HK-2 (cell line): ENCODE results near the gene CALML6.

Source experiments
- DNase-seq: peaks from one replicate; pipeline ENCODE4 v3.0.0-alpha.2; 2018; ENCODE audit not compliant: unreplicated experiment

Gene CALML6

GRCh38 chr1:1942753-1943656 is 27.9 kb downstream of the CALML6 start:
- no peak for DNase-seq

- peak; percentile 50 for DNase-seq
These were observed 28.9 kb downstream of the CALML6 start for GRCh38 chr1:1943834-1944570.

GRCh38 chr1:1945782-1946393 is 30.8 kb downstream of the CALML6 start:
- DNase-seq = no peak

GRCh38 chr1:1946540-1946939 is 31.5 kb downstream of the CALML6 start:
- DNase-seq = no peak

- DNase-seq = no peak
These were observed 32.4 kb downstream of the CALML6 start for GRCh38 chr1:1947493-1947892.

- DNase-seq = no peak
These were observed 33.7 kb downstream of the CALML6 start for GRCh38 chr1:1948783-1949182.

GRCh38 chr1:1950940-1951339 is 35.9 kb downstream of the CALML6 start:
- no peak for DNase-seq

GRCh38 chr1:1954015-1954414 is 39.0 kb downstream of the CALML6 start:
- no peak for DNase-seq

- no peak for DNase-seq
These were observed 39.9 kb downstream of the CALML6 start for GRCh38 chr1:1954831-1955441.

GRCh38 chr1:1955621-1956094 is 40.6 kb downstream of the CALML6 start:
- no peak for DNase-seq

GRCh38 chr1:1956101-1956500 is 41.0 kb downstream of the CALML6 start:
- DNase-seq = no peak

GRCh38 chr1:1956586-1957532 is 41.8 kb downstream of the CALML6 start:
- no peak for DNase-seq

- DNase-seq = no peak
These were observed 42.5 kb downstream of the CALML6 start for GRCh38 chr1:1957533-1957961.

- no peak for DNase-seq
These were observed 43.0 kb downstream of the CALML6 start for GRCh38 chr1:1958071-1958541.

- no peak for DNase-seq
These were observed 44.4 kb downstream of the CALML6 start for GRCh38 chr1:1959459-1959839.

- peak; percentile 92 for DNase-seq
These were observed 44.9 kb downstream of the CALML6 start for GRCh38 chr1:1959840-1960479.

GRCh38 chr1:1960480-1961196 is 45.6 kb downstream of the CALML6 start:
- DNase-seq = no peak

GRCh38 chr1:1962752-1963151 is 47.7 kb downstream of the CALML6 start:
- no peak for DNase-seq

- no peak for DNase-seq
These were observed 48.5 kb downstream of the CALML6 start for GRCh38 chr1:1963570-1963969.

GRCh38 chr1:1964811-1965210 is 49.8 kb downstream of the CALML6 start:
- no peak for DNase-seq
